ENCODE data around the gene MFNG. TPM values are rescaled to one million over a fixed set of nuclear protein-coding genes. Genes with fewer than 3 reads are reported as not detected.

Gene MFNG
- total RNA-seq, 1 experiment from 2014 or later: 1.0 TPM

DNA sequence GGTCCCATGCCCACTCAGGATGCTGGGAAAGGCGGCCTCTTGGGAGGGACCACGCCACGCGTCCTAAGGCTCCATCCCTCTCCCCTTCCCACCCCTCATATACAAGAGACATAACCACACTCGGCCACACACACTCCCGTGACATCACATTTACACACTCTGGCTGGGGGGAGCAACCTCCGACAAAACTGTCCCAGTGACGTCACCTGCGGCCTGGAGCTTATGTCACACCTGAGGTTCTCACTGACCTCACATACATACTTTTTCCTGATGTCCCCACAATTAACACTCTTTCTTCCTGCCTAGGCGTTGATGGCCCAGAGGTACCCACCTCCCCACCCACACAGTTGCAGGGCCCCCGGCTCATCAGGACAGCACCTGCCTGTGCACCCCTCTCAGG is 60.8 kb downstream of the MFNG start:
- DNase-seq (ENCODE audit: low spot score): no peak

DNA sequence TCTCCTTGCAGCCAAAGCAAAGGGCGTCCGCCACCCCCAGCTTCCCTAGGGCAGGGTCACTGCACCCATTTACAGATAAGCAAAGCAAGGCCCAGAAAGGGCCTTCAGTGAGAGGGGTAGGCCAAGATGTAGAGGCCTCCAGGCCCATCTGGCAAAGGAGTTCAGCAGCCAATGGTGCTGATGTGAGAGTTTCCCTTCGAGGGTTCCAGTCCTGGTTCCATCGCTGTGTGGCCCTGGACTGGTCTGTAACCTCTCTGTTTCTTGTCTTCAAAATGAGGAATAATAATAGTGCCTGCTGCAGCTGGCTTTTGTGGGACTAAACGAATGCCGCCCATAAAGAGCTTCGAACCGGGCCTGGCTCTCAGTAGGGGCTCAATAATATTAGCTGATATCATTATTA is 62.9 kb downstream of the MFNG start:
- DNase-seq (ENCODE audit: low spot score): no peak

DNA sequence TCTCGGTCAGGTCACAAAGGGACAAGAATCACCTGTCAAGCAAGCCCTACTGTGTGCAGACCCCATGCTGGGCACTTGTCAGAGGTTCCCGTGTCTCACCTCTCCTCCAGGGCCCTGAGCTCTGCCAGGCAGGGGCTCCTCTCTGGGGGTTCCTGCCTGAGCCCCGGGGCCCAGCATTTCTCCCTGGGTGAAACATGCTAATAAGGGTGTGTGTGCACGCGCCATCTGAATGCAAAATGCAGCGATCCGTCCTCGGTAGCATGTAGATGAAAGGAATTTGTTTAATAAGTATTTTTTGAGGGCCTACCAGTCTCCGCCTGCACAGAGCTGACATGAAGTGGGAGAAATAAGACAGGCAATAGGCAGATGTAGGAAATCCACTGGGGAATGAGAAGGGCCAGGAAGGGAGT is 64.7 kb downstream of the MFNG start:
- no peak for DNase-seq (ENCODE audit: low spot score)

DNA sequence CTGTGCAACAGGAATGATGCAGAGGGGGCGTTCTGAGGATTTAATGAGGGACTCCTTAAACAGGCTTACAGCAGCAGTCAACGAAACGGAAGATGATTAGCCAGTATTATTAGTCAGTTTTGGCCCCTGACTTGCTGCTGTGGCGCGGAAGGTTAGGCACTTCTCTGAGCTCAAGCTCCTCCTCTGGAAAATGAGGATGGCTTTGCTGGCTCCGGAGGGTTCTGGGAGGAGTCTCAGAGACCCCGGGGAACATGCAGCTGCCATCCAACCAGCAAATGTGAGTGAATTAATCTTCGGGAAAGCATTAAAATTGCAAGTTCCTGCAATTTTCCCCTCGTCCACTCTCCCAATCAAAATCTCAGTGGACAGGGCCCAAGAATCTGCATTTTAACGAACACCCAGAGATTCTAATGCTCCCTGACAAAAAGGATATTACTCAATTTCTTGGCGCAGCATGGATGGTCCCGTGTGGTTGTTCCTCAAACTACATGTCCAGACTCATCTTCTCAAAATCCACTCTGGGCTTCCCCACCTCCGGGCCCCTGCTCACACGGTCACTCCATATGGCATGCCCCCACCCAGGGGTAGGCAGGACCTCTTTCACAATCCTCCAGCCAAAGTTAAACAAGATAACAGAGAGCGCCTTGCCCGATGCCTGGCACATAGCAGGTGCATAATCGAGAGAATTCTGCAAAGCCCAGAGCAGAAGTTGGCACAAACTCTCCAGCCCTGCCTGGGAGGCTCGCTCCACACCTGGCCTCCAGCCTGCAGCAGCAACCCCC is 65.3 kb downstream of the MFNG start:
- no peak for DNase-seq (ENCODE audit: low spot score)

DNA sequence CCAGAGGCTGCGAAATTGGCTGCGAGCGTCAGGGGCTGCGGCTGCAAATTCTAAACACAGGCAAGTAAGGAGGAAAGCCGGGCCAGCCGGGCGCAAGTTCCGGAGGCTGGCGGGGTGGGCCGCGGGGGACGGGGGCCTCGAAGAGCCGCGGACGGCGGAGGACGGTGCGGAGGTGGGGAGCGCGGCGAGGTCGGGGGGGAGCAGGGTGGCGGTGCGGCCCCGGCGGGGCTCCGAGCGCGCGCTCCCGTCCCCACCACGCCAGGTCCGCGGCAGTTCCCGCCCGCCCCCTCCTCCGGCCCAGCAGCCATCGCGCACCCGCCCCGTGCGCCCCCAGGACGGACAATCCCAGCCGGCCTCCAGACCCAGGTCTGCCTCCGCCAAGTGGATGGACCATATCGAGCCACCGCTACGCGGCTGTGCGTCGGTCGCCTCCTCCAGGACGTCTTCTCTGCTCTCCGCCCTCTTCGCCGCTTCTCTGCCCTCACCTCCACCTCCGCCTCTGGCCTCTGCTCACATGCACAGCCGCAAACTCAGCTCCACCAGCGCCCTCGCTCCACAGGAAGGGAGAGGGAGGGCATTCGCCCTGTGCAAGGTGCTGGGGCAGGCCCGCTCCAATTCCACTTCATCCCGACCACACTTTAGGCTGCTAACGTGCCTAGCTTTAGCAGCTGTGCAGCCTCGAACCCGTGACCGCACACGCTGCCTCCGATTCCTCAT is 66.1 kb downstream of the MFNG start:
- no peak for DNase-seq (ENCODE audit: low spot score)

DNA sequence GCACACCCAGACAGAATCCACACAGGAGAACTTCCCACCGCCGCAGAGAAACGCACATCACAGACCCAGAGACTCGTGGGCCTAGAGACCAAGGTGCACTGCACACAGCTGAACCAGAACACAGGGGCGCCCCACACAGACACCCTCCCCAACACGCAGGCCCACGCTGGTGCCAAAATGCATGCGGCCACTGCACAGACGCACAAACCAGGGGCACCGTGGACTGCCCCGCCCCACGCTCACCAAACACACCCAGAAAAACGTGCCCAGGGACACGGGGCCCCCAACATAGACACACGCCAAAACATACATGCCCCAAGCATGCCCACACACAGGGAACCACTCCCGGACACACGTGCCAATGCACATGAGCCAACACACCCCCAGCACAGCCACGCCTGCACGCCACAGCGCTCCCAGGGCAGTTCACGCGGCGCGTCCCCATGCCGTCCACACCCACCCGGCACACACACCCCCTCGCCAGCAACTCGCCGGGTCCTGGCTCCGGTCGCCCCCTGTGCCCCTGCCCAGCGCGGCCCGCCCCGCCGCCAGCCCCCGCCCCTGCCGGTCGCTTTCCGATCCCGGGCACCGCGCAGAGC is 66.7 kb downstream of the MFNG start:
- DNase-seq (ENCODE audit: low spot score): no peak

Other genes starting within 250 kb of the MFNG start
- gene RAC2, start 242.1 kb downstream of the MFNG start, total RNA-seq (2014; rRNA removed; shearing (Covaris generic)): 6.7 and 7.3 TPM in 2 replicates
- gene CYTH4, start 203.9 kb downstream of the MFNG start, total RNA-seq (2014; rRNA removed; shearing (Covaris generic)): not detected in 2 replicates
- gene ELFN2, start 58.9 kb downstream of the MFNG start, total RNA-seq (2014; rRNA removed; shearing (Covaris generic)): 0.03 TPM in 1 of 2 replicates, not detected in the other
- gene CARD10, start 33.0 kb upstream of the MFNG start, total RNA-seq (2014; rRNA removed; shearing (Covaris generic)): 32.7 and 50.4 TPM in 2 replicates
- gene CDC42EP1, start 74.1 kb upstream of the MFNG start, total RNA-seq (2014; rRNA removed; shearing (Covaris generic)): 62.3 and 68.7 TPM in 2 replicates
- gene LGALS2, start 93.7 kb upstream of the MFNG start, total RNA-seq (2014; rRNA removed; shearing (Covaris generic)): 11.1 and 13.0 TPM in 2 replicates
- 54.1 and 55.1 TPM in 2 replicates for gene GGA1, start 122.5 kb upstream of the MFNG start, total RNA-seq (2014; rRNA removed; shearing (Covaris generic))
- 38.8 and 47.1 TPM in 2 replicates for gene SH3BP1, start 153.3 kb upstream of the MFNG start, total RNA-seq (2014; rRNA removed; shearing (Covaris generic))
- gene PDXP, start 172.3 kb upstream of the MFNG start, total RNA-seq (2014; rRNA removed; shearing (Covaris generic)): 25.4 and 33.0 TPM in 2 replicates
- 15.3 and 30.9 TPM in 2 replicates for gene LGALS1, start 189.3 kb upstream of the MFNG start, total RNA-seq (2014; rRNA removed; shearing (Covaris generic))
- gene NOL12, start 200.0 kb upstream of the MFNG start, total RNA-seq (2014; rRNA removed; shearing (Covaris generic)): 25.2 and 42.3 TPM in 2 replicates
- 91.3 and 98.4 TPM in 2 replicates for gene TRIOBP, start 210.7 kb upstream of the MFNG start, total RNA-seq (2014; rRNA removed; shearing (Covaris generic))

Data from HT-29 (cell line).